ENCODE results near the gene MAP4K1. TPM values are rescaled to one million over a fixed set of nuclear protein-coding genes. Genes with fewer than 3 reads are reported as not detected.
A peak's percentile ranks its signal among the peaks of the same experiment; 100 is the strongest.

MAP4K1 gene
- total RNA-seq, 1 experiment from 2014 or later: 1.5 TPM

DNA sequence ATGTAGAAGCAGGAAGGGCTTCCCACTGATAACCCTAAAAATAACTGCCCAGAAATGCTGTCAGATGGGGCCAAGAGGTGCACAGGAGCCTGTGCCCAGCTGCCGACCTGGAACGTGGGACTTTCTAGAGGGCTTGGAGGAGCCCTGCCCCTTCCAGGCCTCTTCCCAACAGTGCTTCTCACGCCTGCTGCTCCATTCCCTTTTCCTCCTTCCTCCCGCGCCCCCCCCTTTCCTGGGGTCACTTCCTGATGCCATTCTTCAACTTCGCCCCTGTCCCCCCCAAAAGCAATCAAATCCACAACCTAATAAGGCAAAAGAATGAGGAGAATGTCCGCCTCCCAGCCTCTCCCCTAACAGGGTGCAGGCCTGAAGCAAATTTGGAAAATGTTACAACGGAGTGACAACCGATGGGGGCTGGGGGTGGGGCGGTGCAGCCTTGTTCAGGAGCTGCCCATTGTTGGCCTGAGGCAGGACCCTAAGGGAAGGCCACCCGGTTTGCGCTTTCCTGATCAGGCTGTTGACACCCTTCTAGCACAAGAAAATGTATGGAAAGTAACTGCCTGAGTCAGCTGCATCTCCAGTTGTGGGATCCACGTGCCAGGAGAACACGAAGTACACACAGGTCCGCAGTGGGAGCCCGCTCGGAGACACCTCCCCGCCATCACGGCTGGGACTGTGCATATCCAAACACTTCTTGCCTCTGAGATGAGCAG is 48.4 kb upstream of the MAP4K1 start:
- peaks cover 74% of the 10 kb centered on the region for H3K4me1 ChIP-seq (ENCODE audit: insufficient read depth, low read length, poor library complexity, severe bottlenecking)
- POLR2A ChIA-PET (ENCODE audit: low non-redundant PET): no interaction called here
- H3K36me3 ChIP-seq (ENCODE audit: insufficient read depth, low read length, poor library complexity, severe bottlenecking): no peaks in the 10 kb centered on the region
- CTCF ChIA-PET: no interaction called here
- TF ChIP-seq, protein P1, sequence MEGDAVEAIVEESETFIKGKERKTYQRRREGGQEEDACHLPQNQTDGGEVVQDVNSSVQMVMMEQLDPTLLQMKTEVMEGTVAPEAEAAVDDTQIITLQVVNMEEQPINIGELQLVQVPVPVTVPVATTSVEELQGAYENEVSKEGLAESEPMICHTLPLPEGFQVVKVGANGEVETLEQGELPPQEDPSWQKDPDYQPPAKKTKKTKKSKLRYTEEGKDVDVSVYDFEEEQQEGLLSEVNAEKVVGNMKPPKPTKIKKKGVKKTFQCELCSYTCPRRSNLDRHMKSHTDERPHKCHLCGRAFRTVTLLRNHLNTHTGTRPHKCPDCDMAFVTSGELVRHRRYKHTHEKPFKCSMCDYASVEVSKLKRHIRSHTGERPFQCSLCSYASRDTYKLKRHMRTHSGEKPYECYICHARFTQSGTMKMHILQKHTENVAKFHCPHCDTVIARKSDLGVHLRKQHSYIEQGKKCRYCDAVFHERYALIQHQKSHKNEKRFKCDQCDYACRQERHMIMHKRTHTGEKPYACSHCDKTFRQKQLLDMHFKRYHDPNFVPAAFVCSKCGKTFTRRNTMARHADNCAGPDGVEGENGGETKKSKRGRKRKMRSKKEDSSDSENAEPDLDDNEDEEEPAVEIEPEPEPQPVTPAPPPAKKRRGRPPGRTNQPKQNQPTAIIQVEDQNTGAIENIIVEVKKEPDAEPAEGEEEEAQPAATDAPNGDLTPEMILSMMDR (conservative IDR thresholded peaks at IDR 0.05; ENCODE audit: low read depth, low read length): no peak
- TF ChIP-seq EZH2 (IDR thresholded peaks at IDR 0.05; ENCODE audit: borderline replicate concordance, low read depth, low read length, poor library complexity, severe bottlenecking): no peak
- BruUV-seq (replicated peaks): no TSS peak
- intact Hi-C loops (cut with micrococcal nuclease; ENCODE audit: unreplicated experiment): no loop called here
- peak overlapping the region; percentile 88 for H3K27ac ChIP-seq (ENCODE audit: low read depth, low read length, poor library complexity, severe bottlenecking)
- no peaks in the 10 kb centered on the region for H3K9me3 ChIP-seq (ENCODE audit: low read depth, low read length, poor library complexity, severe bottlenecking)
- no peak overlapping the region for H3K4me3 ChIP-seq (ENCODE audit: low read depth, low read length, poor library complexity, severe bottlenecking)
- peak; percentile 40 for DNase-seq (ENCODE audit: low spot score)
- H3K27me3 ChIP-seq (replicated peaks; ENCODE audit: insufficient read depth, low read depth, low read length, poor library complexity): no peaks in the 10 kb centered on the region

DNA sequence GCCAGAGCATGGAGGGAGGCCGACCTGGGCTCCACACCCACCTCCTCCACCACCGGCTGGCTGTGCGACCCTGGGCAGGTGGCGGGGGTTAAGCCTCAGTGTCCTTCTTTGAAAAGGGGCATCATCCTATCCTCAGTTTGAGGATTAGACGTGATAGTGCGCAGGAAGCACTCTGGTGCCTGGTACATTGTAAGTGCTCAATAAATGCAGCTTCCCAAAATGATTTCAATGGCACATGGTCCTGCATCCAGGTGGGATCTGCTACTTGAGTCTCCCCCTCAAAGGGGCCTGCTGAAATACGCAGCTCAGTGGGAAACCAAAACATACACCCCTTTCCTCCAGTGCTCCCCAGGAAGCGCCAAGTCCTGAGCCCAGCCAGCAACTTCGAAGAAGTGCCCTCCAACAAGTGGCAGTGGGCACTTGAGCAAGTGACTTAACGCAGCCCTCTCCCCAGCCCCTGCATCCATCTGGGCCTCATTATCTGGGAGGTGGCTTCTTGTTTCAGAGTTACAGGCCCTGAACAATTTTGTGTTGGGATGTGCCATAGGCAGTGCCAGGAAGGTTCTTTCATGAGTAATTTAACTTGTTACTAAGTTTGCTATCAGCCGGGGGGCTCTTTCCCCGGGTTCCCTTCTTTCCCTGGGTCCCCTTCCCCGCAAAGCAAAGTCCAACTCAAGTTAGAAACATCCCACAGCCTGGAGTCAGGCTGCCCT is 47.6 kb upstream of the MAP4K1 start:
- intact Hi-C loops (cut with micrococcal nuclease; ENCODE audit: unreplicated experiment): no loop called here
- Histone ChIP-seq H3K27ac (ENCODE audit: low read depth, low read length, poor library complexity, severe bottlenecking) (peak overlapping the region; percentile 88), H3K4me3 (ENCODE audit: low read depth, low read length, poor library complexity, severe bottlenecking) (no peak overlapping the region), H3K36me3 (ENCODE audit: insufficient read depth, low read length, poor library complexity, severe bottlenecking) (no peaks in the 10 kb centered on the region), H3K4me1 (ENCODE audit: insufficient read depth, low read length, poor library complexity, severe bottlenecking) (peaks cover 74% of the 10 kb centered on the region), H3K9me3 (ENCODE audit: low read depth, low read length, poor library complexity, severe bottlenecking) (no peaks in the 10 kb centered on the region), H3K27me3 (replicated peaks; ENCODE audit: insufficient read depth, low read depth, low read length, poor library complexity) (no peaks in the 10 kb centered on the region)
- ChIA-PET CTCF (no interaction called here), POLR2A (ENCODE audit: low non-redundant PET) (no interaction called here)
- BruUV-seq (replicated peaks): no TSS peak
- DNase-seq (ENCODE audit: low spot score): no peak
- no peak for TF ChIP-seq EZH2 (IDR thresholded peaks at IDR 0.05; ENCODE audit: borderline replicate concordance, low read depth, low read length, poor library complexity, severe bottlenecking)
- TF ChIP-seq, protein P1 (conservative IDR thresholded peaks at IDR 0.05; ENCODE audit: low read depth, low read length): no peak

DNA sequence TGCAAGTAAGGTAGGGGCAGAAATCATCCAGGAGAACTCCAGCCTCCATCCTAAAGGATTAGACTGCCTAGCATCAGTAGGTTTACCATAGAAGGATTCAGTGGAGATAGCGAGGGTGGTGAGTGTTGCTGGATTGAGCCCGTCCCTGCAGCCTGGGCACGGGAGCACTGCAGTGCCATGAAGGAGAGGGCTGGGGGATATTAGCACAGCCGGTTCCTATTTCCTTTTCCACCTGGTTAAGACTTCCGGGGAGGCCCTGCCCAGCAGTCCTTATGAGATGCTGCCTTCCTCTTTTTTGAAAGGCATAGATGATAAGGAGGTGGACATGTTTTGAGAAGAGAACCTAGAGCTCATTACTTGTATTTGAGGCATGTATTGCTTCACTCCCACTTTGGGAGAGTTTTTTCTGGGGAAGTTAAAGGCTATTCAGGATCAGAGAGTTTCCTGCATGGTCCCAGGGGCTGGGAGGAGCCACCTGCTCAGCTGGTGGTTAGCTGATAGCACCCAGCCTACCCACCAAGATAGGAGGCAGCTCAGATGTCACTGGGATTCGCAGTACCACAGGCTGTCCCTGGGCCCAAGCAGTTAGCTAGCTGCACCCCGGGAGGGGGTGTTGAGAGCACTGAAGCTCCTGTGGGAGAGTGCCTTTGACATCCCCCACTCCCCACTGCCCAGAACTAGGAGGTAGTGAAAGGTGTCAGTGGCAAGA is 46.9 kb upstream of the MAP4K1 start:
- intact Hi-C loops (cut with micrococcal nuclease; ENCODE audit: unreplicated experiment): no loop called here
- BruUV-seq (replicated peaks): no TSS peak
- CTCF ChIA-PET: interaction anchor here (0.5 kb wide), 1 partner anchor 439 kb away, joined by 3 read pairs; no protein-coding TSS in a partner anchor
- Histone ChIP-seq H3K9me3 (ENCODE audit: low read depth, low read length, poor library complexity, severe bottlenecking) (no peaks in the 10 kb centered on the region), H3K27ac (ENCODE audit: low read depth, low read length, poor library complexity, severe bottlenecking) (peak overlapping the region; percentile 88), H3K4me1 (ENCODE audit: insufficient read depth, low read length, poor library complexity, severe bottlenecking) (peaks cover 67% of the 10 kb centered on the region), H3K4me3 (ENCODE audit: low read depth, low read length, poor library complexity, severe bottlenecking) (no peak overlapping the region), H3K36me3 (ENCODE audit: insufficient read depth, low read length, poor library complexity, severe bottlenecking) (no peaks in the 10 kb centered on the region), H3K27me3 (replicated peaks; ENCODE audit: insufficient read depth, low read depth, low read length, poor library complexity) (no peaks in the 10 kb centered on the region)
- no peak for DNase-seq (ENCODE audit: low spot score)
- POLR2A ChIA-PET (ENCODE audit: low non-redundant PET): no interaction called here
- TF ChIP-seq, protein P1 (conservative IDR thresholded peaks at IDR 0.05; ENCODE audit: low read depth, low read length): no peak
- no peak for TF ChIP-seq EZH2 (IDR thresholded peaks at IDR 0.05; ENCODE audit: borderline replicate concordance, low read depth, low read length, poor library complexity, severe bottlenecking)

All from A673 (cell line).